GM23338 (cell line): Measurements from ENCODE around the gene AGPAT3. TPM values are rescaled to one million over a fixed set of nuclear protein-coding genes. Genes with fewer than 3 reads are reported as not detected.

Source experiments
- ATAC-seq: fragments of 200-7000 bp; cut with Tn5 transposase; 3 replicates; pipeline ENCODE4 v1.9.1; 2020
- DNase-seq: peaks from one replicate; pipeline ENCODE4 v3.0.0-alpha.2; 2015; ENCODE audit warnings: low spot score
- H2AFZ ChIP-seq: fragments of 200-600 bp; sonication (generic); 2 replicates; pipeline ENCODE4 v1.8.0; 2016; ENCODE audit warnings: antibody characterized with exemption, mild to moderate bottlenecking, moderate library complexity
- H3F3A ChIP-seq: fragments of 200-600 bp; sonication (generic); replicated peaks from 2 replicates; pipeline ENCODE4 v1.8.0; 2017; ENCODE audit warnings: antibody characterized with exemption, mixed run types, low read depth
- H3K27ac ChIP-seq: fragments of 200-600 bp; sonication (generic); 2 replicates; pipeline ENCODE4 v1.6.1; 2016; ENCODE audit warnings: low read depth
- H3K27me3 ChIP-seq: fragments of 200-600 bp; sonication (generic); 2 replicates; pipeline ENCODE4 v1.8.0; 2016; ENCODE audit warnings: mild to moderate bottlenecking, mixed run types, moderate library complexity; ENCODE audit not compliant: insufficient read depth
- H3K36me3 ChIP-seq: fragments of 200-600 bp; sonication (generic); 2 replicates; pipeline ENCODE4 v1.8.0; 2016; ENCODE audit warnings: mild to moderate bottlenecking; ENCODE audit not compliant: insufficient read depth
- H3K4me1 ChIP-seq: fragments of 200-600 bp; sonication (generic); 2 replicates; pipeline ENCODE4 v1.8.0; 2016; ENCODE audit warnings: mild to moderate bottlenecking, moderate library complexity; ENCODE audit not compliant: insufficient read depth
- H3K4me2 ChIP-seq: fragments of 200-600 bp; sonication (generic); 2 replicates; pipeline ENCODE4 v1.7.1; 2017; ENCODE audit warnings: mixed run types
- H3K4me3 ChIP-seq: fragments of 200-600 bp; sonication (generic); 2 replicates; pipeline ENCODE4 v1.6.1; 2016; ENCODE audit warnings: mixed run types
- H3K79me2 ChIP-seq: fragments of 200-600 bp; sonication (generic); replicated peaks from 2 replicates; pipeline ENCODE4 v1.8.0; 2017; ENCODE audit warnings: mild to moderate bottlenecking; ENCODE audit not compliant: insufficient read depth
- H3K9me2 ChIP-seq: fragments of 200-600 bp; sonication (generic); 2 replicates; pipeline ENCODE4 v1.8.0; 2017; ENCODE audit not compliant: insufficient read depth
- H4K20me1 ChIP-seq: fragments of 200-600 bp; sonication (generic); replicated peaks from 2 replicates; pipeline ENCODE4 v1.8.0; 2017; ENCODE audit warnings: mild to moderate bottlenecking; ENCODE audit not compliant: insufficient read depth
- H3K27ac Mint-ChIP-seq: 2 replicates; pipeline ENCODE4 v1.8.0; 2020; ENCODE audit warnings: inconsistent platforms, mild to moderate bottlenecking, moderate library complexity, mixed read lengths
- H3K27me3 Mint-ChIP-seq: 3 replicates; pipeline ENCODE4 v1.8.0; 2022; ENCODE audit warnings: low read depth, mild to moderate bottlenecking, moderate library complexity, mixed read lengths, inconsistent platforms; ENCODE audit not compliant: insufficient read depth, poor library complexity
- H3K36me3 Mint-ChIP-seq: 3 replicates; pipeline ENCODE4 v1.8.0; 2021; ENCODE audit warnings: low read depth, mild to moderate bottlenecking, inconsistent platforms, moderate library complexity, mixed read lengths
- H3K4me1 Mint-ChIP-seq: 3 replicates; pipeline ENCODE4 v1.8.0; 2020; ENCODE audit warnings: mild to moderate bottlenecking, inconsistent platforms, mixed read lengths
- H3K4me3 Mint-ChIP-seq: 3 replicates; pipeline ENCODE4 v1.8.0; 2021; ENCODE audit warnings: moderate library complexity, mild to moderate bottlenecking, inconsistent platforms, mixed read lengths
- H3K9me3 Mint-ChIP-seq: 3 replicates; pipeline ENCODE4 v1.8.0; 2020; ENCODE audit warnings: moderate library complexity, mild to moderate bottlenecking, inconsistent platforms, mixed read lengths
- CREB1 ChIP-seq: fragments of 250-450 bp; sonication (Bioruptor Pico); IDR thresholded peaks from 2 replicates; pipeline ENCODE4 v1.5.0; 2020; ENCODE audit warnings: low read depth, mild to moderate bottlenecking, moderate library complexity
- CTCF ChIP-seq, 2 experiments: fragments of 200-600 bp in 1 of 2; sonication (generic) in 1 of 2; conservative IDR thresholded peaks; 2 replicates each; pipeline versions ENCODE4 v1.5.1 to v1.6.1; 2016 to 2017; ENCODE audit warnings: antibody characterized with exemption in 2 of 2, low read depth in 2 of 2, mild to moderate bottlenecking in 2 of 2, moderate library complexity in 1 of 2
- ETS1 ChIP-seq: IDR thresholded peaks from 2 replicates; pipeline ENCODE4 v1.6.1; 2016; ENCODE audit warnings: antibody characterized with exemption
- EZH2phosphoT487 ChIP-seq: fragments of 200-600 bp; sonication (generic); IDR thresholded peaks from one replicate; pipeline ENCODE4 v1.8.1; 2018; ENCODE audit warnings: antibody characterized with exemption; ENCODE audit not compliant: unreplicated experiment
- JUNB ChIP-seq: IDR thresholded peaks from one replicate; pipeline ENCODE4 v1.6.1; 2016; ENCODE audit warnings: antibody characterized with exemption; ENCODE audit not compliant: unreplicated experiment
- NANOG ChIP-seq: IDR thresholded peaks from 2 replicates; pipeline ENCODE4 v1.6.1; 2016; ENCODE audit warnings: antibody characterized with exemption, borderline replicate concordance
- POLR2AphosphoS5 ChIP-seq: IDR thresholded peaks from 2 replicates; pipeline ENCODE4 v1.6.1; 2016; ENCODE audit warnings: antibody characterized with exemption, low read depth
- STAT1 ChIP-seq: IDR thresholded peaks from one replicate; pipeline ENCODE4 v1.6.1; 2016; ENCODE audit warnings: antibody characterized with exemption; ENCODE audit not compliant: unreplicated experiment
- ZNF114 ChIP-seq: fragments of 250-450 bp; sonication (Bioruptor Pico); IDR thresholded peaks from 2 replicates; pipeline ENCODE4 v1.5.0; 2020; ENCODE audit warnings: mild to moderate bottlenecking, moderate library complexity
- ZNF331 ChIP-seq: fragments of 250-450 bp; sonication (Bioruptor Pico); IDR thresholded peaks from 2 replicates; pipeline ENCODE4 v1.5.0; 2020; ENCODE audit warnings: low read depth, mild to moderate bottlenecking, moderate library complexity
- ZNF462 ChIP-seq: fragments of 250-450 bp; sonication (Bioruptor Pico); IDR thresholded peaks from 2 replicates; pipeline ENCODE4 v1.5.0; 2020; ENCODE audit warnings: mild to moderate bottlenecking, moderate library complexity
- polyA plus RNA-seq: library from polyadenylated mRNA; unstranded; fragments of >200 nt; fragmentation: Nextera tagmentation; extraction: Ambion mirVana; gene quantifications from 2 replicates; pipeline ENCODE4 v1.2.1, GENCODE V29; 2016
- total RNA-seq: library from RNA; depleted of rRNA; stranded (reverse); fragments of >200 nt; shearing (Covaris generic); gene quantifications from 2 replicates; pipeline ENCODE4 v1.2.3, GENCODE V29; 2014

The AGPAT3 gene
- total and polyA plus RNA-seq, 2 experiments from 2014 or later = 2.1 to 6.1 TPM

GRCh38 chr21:44017601-44018000, 152.6 kb downstream of the AGPAT3 start (continued):
- no peak for TF ChIP-seq ZNF462 (CRISPR knock-in tag)
- TF ChIP-seq ZNF114 = no peak
- TF ChIP-seq CTCF (conservative IDR thresholded peaks at IDR 0.05; ENCODE audit: low read depth in 2 of 2) = no peak
- TF ChIP-seq EZH2phosphoT487 = no peak

GRCh38 chr21:44018127-44018526, 153.1 kb downstream of the AGPAT3 start:
- peaks cover 100% of the 10 kb centered on the region for H3K79me2 ChIP-seq
- H3K9me2 ChIP-seq = no peaks in the 10 kb centered on the region
- peaks cover 25% of the 10 kb centered on the region for H3K4me1 Mint-ChIP-seq
- no peak overlapping the region for H3K27ac ChIP-seq
- no peak overlapping the region for H2AFZ ChIP-seq
- H4K20me1 ChIP-seq = peaks cover 69% of the 10 kb centered on the region
- H3K27me3 Mint-ChIP-seq = no peaks in the 10 kb centered on the region
- H3K4me3 ChIP-seq = no peak overlapping the region
- no peaks in the 10 kb centered on the region for H3K27me3 ChIP-seq
- peaks cover 8% of the 10 kb centered on the region for H3K4me1 ChIP-seq
- H3F3A ChIP-seq = peaks cover 1% of the 10 kb centered on the region; the same call in 1 of the 2 replicates
- H3K27ac Mint-ChIP-seq = no peak overlapping the region
- H3K36me3 ChIP-seq = no peaks in the 10 kb centered on the region
- H3K4me2 ChIP-seq = no peak overlapping the region
- H3K36me3 Mint-ChIP-seq = no peaks in the 10 kb centered on the region; the same call in 2 of the 3 replicates
- DNase-seq (no peak), ATAC-seq (no peak)
- H3K4me3 Mint-ChIP-seq = no peak overlapping the region
- H3K9me3 Mint-ChIP-seq = no peaks in the 10 kb centered on the region
- no peak for TF ChIP-seq ETS1
- TF ChIP-seq EZH2phosphoT487 = no peak
- no peak for TF ChIP-seq POLR2AphosphoS5
- TF ChIP-seq JUNB = no peak
- no peak for TF ChIP-seq CREB1
- no peak for TF ChIP-seq ZNF114
- no peak for TF ChIP-seq STAT1
- TF ChIP-seq NANOG = no peak
- TF ChIP-seq CTCF (conservative IDR thresholded peaks at IDR 0.05; ENCODE audit: low read depth in 2 of 2) = no peak
- no peak for TF ChIP-seq ZNF331 (CRISPR knock-in tag)
